GM23248 (cell line): Measurements from ENCODE around the gene TRABD. TPM values are rescaled to one million over a fixed set of nuclear protein-coding genes. Genes with fewer than 3 reads are reported as not detected.

Experiments used
- DNase-seq: peaks from one replicate; pipeline ENCODE4 v3.0.0-alpha.2; 2015
- H2AFZ ChIP-seq: fragments of 200-600 bp; sonication (generic); 2 replicates; pipeline ENCODE4 v1.6.1; 2016; ENCODE audit warnings: antibody characterized with exemption
- H3F3A ChIP-seq: fragments of 200-600 bp; sonication (generic); 2 replicates; pipeline ENCODE4 v1.6.1; 2016; ENCODE audit warnings: mild to moderate bottlenecking, antibody characterized with exemption, mixed run types; ENCODE audit not compliant: insufficient read depth
- H3K27ac ChIP-seq: fragments of 200-600 bp; sonication (generic); 2 replicates; pipeline ENCODE4 v1.5.1; 2016; ENCODE audit warnings: mild to moderate bottlenecking
- H3K27me3 ChIP-seq: fragments of 200-600 bp; sonication (generic); replicated peaks from 2 replicates; pipeline ENCODE4 v1.6.1; 2016; ENCODE audit warnings: mild to moderate bottlenecking; ENCODE audit not compliant: insufficient read depth
- H3K36me3 ChIP-seq: fragments of 200-600 bp; sonication (generic); 2 replicates; pipeline ENCODE4 v1.6.1; 2016; ENCODE audit warnings: low read depth, mild to moderate bottlenecking
- H3K4me1 ChIP-seq: fragments of 200-600 bp; sonication (generic); 2 replicates; pipeline ENCODE4 v1.6.1; 2016; ENCODE audit warnings: mild to moderate bottlenecking; ENCODE audit not compliant: insufficient read depth
- H3K4me2 ChIP-seq: fragments of 200-600 bp; sonication (generic); one replicate; pipeline ENCODE4 v1.6.1; 2016; ENCODE audit warnings: mild to moderate bottlenecking; ENCODE audit not compliant: unreplicated experiment
- H3K4me3 ChIP-seq: fragments of 200-600 bp; sonication (generic); 2 replicates; pipeline ENCODE4 v1.5.1; 2016; ENCODE audit warnings: mild to moderate bottlenecking
- H3K79me2 ChIP-seq: fragments of 200-600 bp; sonication (generic); 2 replicates; pipeline ENCODE4 v1.6.1; 2016; ENCODE audit warnings: mild to moderate bottlenecking; ENCODE audit not compliant: insufficient read depth
- H3K9ac ChIP-seq: fragments of 200-600 bp; sonication (generic); 2 replicates; pipeline ENCODE4 v1.6.1; 2016; ENCODE audit warnings: mild to moderate bottlenecking
- H3K9me2 ChIP-seq: fragments of 200-600 bp; sonication (generic); 2 replicates; pipeline ENCODE4 v1.6.1; 2016; ENCODE audit warnings: mixed run types, mild to moderate bottlenecking, moderate library complexity; ENCODE audit not compliant: insufficient read depth
- H3K9me3 ChIP-seq: fragments of 200-600 bp; sonication (generic); one replicate; pipeline ENCODE4 v1.6.1; 2017; ENCODE audit warnings: low read depth
- H4K20me1 ChIP-seq: fragments of 200-600 bp; sonication (generic); 2 replicates; pipeline ENCODE4 v1.6.0; 2016; ENCODE audit not compliant: insufficient read depth
- EZH2 ChIP-seq: fragments of 200-600 bp; sonication (generic); IDR thresholded peaks from 2 replicates; pipeline ENCODE4 v1.6.1; 2018; ENCODE audit warnings: antibody characterized with exemption, mild to moderate bottlenecking; ENCODE audit not compliant: insufficient read depth, poor library complexity, severe bottlenecking
- EZH2phosphoT487 ChIP-seq: fragments of 200-600 bp; sonication (generic); IDR thresholded peaks from 2 replicates; pipeline ENCODE4 v1.6.1; 2018; ENCODE audit warnings: antibody characterized with exemption, moderate library complexity, mild to moderate bottlenecking, low read depth; ENCODE audit not compliant: insufficient read depth
- whole genome bisulfite sequencing, 2 experiments: methylation state at CpG; one replicate each; pipeline ENCODE4 v1.1.6; 2015 to 2017; ENCODE audit warnings: low lambda C conversion rate in 2 of 2, low coverage in 1 of 2; ENCODE audit errors: missing lambda C conversion rate in 2 of 2; 5-methylcytosine and 5-hydroxymethylcytosine counted together
- in situ Hi-C: fragments of 300-500 bp; cut with MboI; formaldehyde crosslinking; loops from 2 replicates; pipeline ENCODE4 v1.15.0; 2020
- polyA plus RNA-seq: library from polyadenylated mRNA; unstranded; fragments of >200 nt; fragmentation: Nextera tagmentation; extraction: Ambion mirVana; gene quantifications from 2 replicates; pipeline ENCODE4 v1.2.1, GENCODE V29; 2016
- total RNA-seq: library from RNA; depleted of rRNA; stranded (reverse); fragments of >200 nt; shearing (Covaris generic); gene quantifications from 2 replicates; pipeline ENCODE4 v1.2.3, GENCODE V29; 2014

Gene TRABD
- total and polyA plus RNA-seq, 2 experiments from 2014 or later, result 19.5 to 22.6 TPM

- H3K36me3 ChIP-seq, result no peaks in the 10 kb centered on the region
- no peaks in the 10 kb centered on the region for H3K27me3 ChIP-seq
- H3K79me2 ChIP-seq, result no peaks in the 10 kb centered on the region
- H3K9me2 ChIP-seq, result no peaks in the 10 kb centered on the region
- no peaks in the 10 kb centered on the region for H3K4me1 ChIP-seq
- H3K27ac ChIP-seq, result no peak overlapping the region
- in situ Hi-C loops, result no loop called here
- H3F3A ChIP-seq, result no peaks in the 10 kb centered on the region
- WGBS, 2 experiments, result 72 to 76% methylated on average over 20 to 21 of the region's 21 CpGs
- H3K4me3 ChIP-seq, result no peak overlapping the region
- no peak overlapping the region for H3K4me2 ChIP-seq
- no peaks in the 10 kb centered on the region for H4K20me1 ChIP-seq
- no peak overlapping the region for H3K9ac ChIP-seq
- no peaks in the 10 kb centered on the region for H3K9me3 ChIP-seq
- no peak for DNase-seq
- TF ChIP-seq EZH2phosphoT487, result no peak
- TF ChIP-seq EZH2, result no peak
- no peak overlapping the region for H2AFZ ChIP-seq
These were observed 27.9 kb upstream of the TRABD start for GRCh38 chr22:50157709-50158375.

- Histone ChIP-seq H3K27me3 (no peaks in the 10 kb centered on the region), H3K9ac (no peak overlapping the region), H2AFZ (no peak overlapping the region), H3K79me2 (no peaks in the 10 kb centered on the region), H3K27ac (no peak overlapping the region), H3K4me2 (no peak overlapping the region), H4K20me1 (no peaks in the 10 kb centered on the region), H3K9me3 (no peaks in the 10 kb centered on the region), H3K36me3 (no peaks in the 10 kb centered on the region), H3K4me1 (no peaks in the 10 kb centered on the region), H3F3A (no peaks in the 10 kb centered on the region), H3K4me3 (no peak overlapping the region), H3K9me2 (no peaks in the 10 kb centered on the region)
- 67 to 69% methylated on average over 5 to 7 of the region's 7 CpGs for WGBS, 2 experiments
- DNase-seq, result no peak
- in situ Hi-C loops, result no loop called here
- TF ChIP-seq EZH2 (no peak), EZH2phosphoT487 (no peak)
These were observed 24.8 kb upstream of the TRABD start for GRCh38 chr22:50160947-50161346.

DNA sequence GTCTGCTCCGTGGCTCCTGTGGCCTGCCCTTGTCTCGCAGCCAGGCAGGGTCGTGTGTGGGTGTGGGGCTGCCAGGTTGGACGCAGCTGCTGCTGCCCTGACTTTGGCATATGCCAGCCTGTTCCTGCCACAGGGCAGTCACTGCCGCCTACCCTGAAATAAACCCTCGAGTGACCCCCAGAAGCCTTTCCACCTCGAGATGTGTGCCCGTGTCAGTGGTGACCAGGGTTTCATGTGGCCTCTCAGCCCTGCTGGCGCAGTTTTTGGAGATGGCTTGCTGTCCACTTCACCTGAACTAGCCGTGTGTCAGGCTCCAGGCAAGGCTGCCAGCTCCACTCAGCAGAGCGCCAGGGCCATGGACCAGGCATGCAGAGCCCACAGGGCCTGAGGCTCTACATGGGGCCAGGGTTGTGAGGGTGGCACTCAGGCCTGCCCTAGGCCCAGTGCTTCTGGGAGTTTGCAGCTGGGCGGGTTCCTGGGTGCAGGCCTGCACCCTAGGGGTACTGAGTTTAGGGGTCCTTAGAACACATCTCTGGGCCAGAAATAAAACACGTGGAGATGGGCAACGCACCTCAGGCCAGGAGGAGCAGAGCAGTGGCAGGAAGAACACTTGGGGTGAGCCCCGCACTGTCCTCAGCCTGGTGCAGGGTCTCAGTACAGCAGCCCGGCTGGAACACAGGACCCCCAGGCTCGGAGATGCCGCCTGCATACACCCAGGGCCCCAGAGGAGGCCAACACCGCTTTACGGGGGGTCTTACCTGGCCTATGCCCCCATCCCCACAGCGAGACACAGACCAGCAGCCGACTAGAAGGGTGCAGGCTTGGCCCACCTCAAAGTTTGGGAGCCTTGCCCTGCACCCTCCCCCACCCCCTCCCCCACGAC is 24.0 kb upstream of the TRABD start:
- Histone ChIP-seq H3K9me2 (no peaks in the 10 kb centered on the region), H3K36me3 (no peaks in the 10 kb centered on the region), H3K4me3 (no peak overlapping the region), H3K9ac (no peak overlapping the region), H4K20me1 (no peaks in the 10 kb centered on the region), H3K27ac (no peak overlapping the region), H3K79me2 (no peaks in the 10 kb centered on the region), H3K9me3 (no peaks in the 10 kb centered on the region), H3K4me2 (no peak overlapping the region), H3F3A (no peaks in the 10 kb centered on the region), H2AFZ (no peak overlapping the region), H3K4me1 (no peaks in the 10 kb centered on the region), H3K27me3 (no peaks in the 10 kb centered on the region)
- 66 to 68% methylated on average over 23 of the region's 23 CpGs for WGBS, 2 experiments
- TF ChIP-seq EZH2, result no peak
- no peak for TF ChIP-seq EZH2phosphoT487
- DNase-seq, result no peak
- in situ Hi-C loops, result no loop called here

GRCh38 chr22:50162391-50162956 is 23.2 kb upstream of the TRABD start:
- Histone ChIP-seq H3K4me2 (no peak overlapping the region), H3K4me1 (no peaks in the 10 kb centered on the region), H3K27me3 (no peaks in the 10 kb centered on the region), H3K9ac (no peak overlapping the region), H3K9me3 (no peaks in the 10 kb centered on the region), H3K4me3 (no peak overlapping the region), H3K9me2 (no peaks in the 10 kb centered on the region), H3K36me3 (no peaks in the 10 kb centered on the region), H4K20me1 (no peaks in the 10 kb centered on the region), H2AFZ (no peak overlapping the region), H3K27ac (no peak overlapping the region), H3F3A (no peaks in the 10 kb centered on the region), H3K79me2 (no peaks in the 10 kb centered on the region)
- no peak for DNase-seq
- TF ChIP-seq EZH2 (no peak), EZH2phosphoT487 (no peak)
- WGBS, 2 experiments, result 75% methylated on average over 10 of the region's 10 CpGs
- in situ Hi-C loops, result no loop called here
